ENCODE data around the gene THRB.

The THRB gene

DNA sequence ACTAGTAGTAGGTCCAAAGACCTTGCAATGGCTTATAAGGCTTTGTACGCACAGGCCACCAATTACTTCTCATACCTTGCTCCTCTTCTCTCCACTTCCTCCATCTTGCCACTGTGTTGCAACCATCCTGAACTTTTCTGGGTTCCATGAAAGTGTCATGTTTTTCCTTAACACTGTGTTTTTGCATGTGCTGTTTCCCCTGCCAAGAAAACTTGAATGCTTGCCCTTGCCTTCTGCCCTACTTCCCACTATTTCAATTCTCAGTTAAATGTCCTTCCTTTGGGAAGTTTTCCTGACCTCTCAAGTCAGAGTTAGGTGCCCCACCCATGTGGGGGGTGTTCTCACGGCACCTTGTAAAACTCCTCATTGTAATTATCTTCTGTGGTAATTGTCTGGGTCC, 182.8 kb downstream of the THRB start:
- no peak for DNase-seq (ENCODE audit: low read depth in 2 of 2)

DNA sequence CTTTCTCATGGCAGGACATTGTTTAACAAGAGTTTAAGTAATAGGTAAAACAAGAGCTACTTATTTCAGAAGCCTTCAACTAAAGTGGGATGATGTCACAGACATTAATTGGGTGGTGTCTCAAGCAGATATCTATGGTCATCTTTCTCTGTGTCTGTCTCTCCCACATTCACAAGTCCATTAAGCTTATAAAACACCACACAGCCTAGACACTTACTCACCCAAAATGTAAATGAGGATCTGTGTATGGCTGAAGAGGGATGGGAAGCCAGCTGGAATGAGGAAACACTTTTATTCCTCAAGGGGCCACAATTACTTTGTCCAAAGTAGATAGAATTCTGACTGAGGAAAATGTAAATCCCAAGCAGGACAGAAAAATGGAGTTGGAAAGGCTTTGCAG, 183.8 kb downstream of the THRB start:
- no peak for DNase-seq (ENCODE audit: low read depth in 2 of 2)

DNA sequence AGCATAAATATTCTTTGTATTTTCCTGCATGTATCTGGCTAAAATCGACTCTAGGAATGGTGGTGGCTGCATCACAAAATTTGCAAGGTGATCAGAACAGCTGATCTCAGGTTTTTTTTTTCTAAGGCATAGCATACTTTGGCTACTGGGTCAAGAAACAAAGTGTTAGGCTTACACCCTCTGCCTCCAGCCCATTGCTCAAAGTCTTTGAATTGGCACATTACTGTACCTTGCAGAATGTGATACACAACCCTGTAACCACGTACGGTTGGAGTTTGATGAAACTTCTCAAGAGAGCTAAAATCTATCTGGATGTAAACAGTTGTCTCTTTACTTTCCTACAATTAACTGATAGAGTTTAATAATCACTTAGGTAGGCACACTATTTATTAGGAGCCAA, 188.1 kb downstream of the THRB start:
- no peak for DNase-seq (ENCODE audit: low read depth in 2 of 2)

DNA sequence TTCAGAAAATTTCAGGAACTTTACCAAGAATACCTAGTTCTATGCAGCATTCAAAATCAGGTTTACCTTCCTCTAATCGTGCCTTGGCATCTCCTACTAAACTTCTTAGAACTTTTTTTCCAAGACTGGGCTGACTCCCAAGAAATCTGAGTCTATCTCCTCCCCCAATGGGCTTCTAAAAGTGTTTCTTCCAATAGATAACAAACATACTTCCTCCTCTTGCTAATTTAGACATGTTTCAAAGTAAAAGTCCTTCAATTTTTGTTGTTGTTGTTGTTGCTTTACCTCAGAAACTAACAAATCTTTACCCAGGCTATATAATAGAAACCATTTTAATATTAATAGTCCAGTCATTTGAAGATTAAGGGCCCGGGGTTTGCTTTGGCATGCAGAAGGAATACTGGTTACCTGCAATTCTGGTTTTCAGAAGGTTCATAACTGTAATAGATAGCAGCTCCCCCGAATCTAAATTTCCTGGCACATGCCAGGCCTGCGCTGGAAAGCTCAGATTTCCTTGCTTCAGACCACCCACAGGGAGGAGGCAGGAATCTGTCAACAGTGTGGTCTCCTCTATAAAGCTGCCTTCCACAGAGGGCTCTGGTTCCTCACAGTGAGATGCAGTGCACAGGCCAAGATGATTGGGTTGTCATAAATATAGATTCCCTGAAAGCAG, 188.7 kb downstream of the THRB start:
- DNase-seq (ENCODE audit: low read depth in 2 of 2) = peak in 1 of 2 experiments; percentile 25

DNA sequence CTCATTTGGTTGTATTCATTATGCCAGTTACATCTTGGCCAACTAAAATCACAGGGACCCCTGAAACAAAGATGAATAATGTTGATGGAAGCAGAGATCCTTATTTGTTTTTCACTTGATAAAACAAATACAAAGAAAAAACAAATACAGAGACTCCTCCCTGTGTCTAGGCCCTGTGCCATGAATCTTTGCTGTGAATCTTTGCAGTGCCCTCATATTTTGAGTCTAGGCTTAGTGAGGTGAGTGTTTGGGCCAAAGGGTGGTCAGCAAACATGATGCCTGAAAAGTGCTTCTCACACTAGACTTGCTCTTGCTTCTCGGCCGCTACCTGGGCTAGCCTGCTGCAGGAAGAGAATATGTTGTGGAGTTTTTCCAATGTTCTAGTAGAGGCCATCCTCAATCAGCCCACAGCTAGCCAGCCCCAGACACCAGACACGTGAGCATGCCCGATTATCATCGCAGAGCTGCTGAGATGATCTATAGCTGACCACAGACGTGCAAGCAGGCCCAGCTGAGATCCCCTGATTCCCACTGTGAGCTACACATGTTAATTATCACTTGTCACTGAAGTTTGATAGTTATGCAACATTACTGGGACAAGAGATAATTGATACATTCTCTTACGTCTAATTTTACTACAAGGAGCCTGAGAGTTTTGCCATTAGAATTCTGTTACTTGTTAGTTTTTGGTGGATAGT, 191.4 kb downstream of the THRB start:
- peak; percentile 59 to 64 for DNase-seq (ENCODE audit: low read depth in 2 of 2)

DNA sequence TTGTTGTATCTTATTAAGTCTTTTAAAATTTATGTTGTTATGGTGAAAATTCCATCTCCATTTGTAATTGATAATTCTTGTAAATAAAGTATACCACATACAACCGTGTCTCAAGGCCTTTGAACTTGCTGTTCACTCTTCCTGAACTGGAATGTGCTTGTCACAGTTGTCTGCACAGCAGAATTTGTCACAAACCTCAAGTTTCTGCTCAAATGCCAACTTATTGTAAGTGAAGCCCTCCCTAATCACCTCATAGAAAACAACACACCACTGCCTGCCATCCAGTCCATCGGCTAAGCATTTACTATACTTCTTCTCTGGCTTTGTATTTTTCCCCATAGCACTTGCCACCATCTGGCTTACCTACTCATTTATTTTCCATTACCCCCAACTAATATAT, 192.3 kb downstream of the THRB start:
- DNase-seq (ENCODE audit: low read depth in 2 of 2) = no peak

DNA sequence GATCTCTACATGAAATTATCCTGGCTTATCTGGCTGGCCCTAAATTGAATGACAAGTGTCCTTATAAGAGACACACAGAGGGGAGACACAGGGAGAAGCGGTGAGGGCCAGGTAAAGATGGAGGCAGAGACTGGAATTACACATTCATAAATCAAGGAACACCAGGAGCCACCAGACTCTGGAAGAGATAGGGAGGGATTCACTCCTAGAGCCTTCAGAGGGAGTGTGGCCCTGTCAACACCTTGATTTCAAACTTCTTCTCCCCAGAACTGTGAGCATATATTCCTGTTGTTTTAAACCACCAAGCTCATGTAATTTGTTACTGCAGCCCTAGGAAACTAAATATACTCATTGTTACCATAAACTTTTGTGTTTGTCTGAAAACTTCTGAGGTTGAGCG, 193.7 kb downstream of the THRB start:
- no peak for DNase-seq (ENCODE audit: low read depth in 2 of 2)

DNA sequence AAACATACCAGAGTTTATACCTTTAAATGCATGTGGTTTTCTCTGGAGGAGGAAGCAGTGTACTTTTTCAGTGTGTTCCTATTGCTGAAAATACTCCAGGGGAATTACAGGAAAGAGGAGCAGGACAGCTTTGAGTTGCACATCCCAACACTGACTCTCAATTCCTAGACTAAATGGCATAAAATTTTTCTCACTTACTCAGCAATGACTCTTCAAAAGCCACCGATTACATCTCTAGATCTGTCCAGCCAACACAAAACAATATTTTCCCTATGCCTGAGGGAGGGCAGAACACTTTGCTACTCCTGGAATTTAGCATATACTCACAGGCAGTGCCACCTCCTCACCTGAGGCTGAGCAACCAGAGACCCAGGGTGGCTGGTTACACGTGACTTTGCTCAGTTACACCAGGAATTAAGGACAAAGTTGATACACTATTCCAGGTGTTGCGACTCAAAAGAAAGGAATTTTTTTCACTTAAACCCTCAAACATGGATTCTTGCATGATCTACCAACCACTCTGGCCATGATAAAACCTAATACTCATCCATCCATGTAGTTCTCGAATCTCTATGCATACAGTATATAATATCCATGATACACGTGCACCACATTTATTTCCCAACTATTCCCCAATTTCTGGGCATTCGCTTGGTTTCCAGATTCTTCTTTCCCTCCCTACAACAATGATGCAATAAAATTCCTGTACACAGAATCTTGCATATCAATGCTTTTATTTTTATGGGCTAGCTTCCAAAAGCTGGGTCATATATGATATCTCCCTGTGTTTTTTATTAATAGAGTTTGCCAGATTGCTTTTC, 194.6 kb downstream of the THRB start:
- peak; percentile 87 for DNase-seq (ENCODE audit: low read depth in 2 of 2)

DNA sequence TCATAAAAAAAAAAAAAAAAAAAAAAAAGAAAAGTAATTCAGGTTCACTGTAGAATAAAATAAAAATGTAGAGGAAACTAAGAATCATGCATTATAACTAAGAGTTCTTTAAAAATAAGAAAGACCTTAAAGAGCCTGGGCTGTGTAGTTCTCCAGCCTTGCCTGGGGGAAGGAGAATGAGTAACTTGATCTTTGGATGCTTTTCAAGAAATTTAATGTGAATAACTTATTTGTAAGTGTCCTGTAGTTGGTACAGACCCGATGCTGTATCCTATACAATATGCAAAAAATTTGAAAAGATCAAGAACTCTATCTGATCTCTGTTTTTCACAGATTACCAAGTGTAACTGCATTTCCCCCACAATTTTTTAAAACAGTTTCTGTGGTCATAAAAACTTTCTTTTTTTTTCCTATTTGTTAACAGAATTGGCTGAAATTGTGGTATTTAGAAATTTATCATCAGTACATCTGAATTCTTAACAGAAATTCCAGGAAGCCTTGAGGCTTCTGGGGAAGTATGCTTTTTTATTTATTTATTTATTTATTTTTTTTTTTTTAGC, 195.3 kb downstream of the THRB start:
- DNase-seq (ENCODE audit: low read depth in 2 of 2) = no peak

DNA sequence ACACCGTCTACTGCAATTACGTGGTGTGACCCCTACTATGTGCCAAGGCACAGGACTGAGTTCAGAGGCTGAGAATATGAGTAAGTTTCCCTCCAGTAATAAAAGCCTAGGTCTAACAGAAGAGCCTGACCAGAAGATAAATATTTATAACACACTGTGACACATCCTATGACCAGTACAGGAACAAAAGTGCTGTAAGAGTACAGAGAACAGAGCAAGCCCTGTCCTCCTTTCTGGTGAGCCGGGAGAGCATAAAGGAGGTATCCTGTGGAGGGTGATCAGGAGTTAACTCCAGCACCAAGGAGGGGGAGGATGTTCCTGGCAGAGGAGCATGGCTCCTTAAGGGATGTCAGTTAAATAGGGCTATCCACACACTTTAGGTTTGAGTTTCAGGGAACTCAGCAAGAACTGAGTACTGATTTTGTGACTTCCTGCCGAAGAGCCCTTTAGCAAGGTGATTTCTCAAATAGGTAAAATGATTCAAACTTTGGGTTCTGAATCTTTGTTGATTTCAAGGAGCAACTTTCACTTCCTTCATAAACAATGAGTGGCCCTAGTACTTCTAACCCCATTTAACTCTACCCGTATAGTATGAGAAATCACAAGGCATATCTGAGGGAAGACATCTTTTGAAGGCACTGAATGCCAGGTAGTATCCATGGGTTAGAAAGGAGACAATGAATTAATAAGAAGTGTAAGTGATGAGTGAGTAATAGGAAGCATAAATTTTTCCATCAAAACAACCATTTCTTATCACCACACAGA, 198.0 kb downstream of the THRB start:
- no peak for DNase-seq (ENCODE audit: low read depth in 2 of 2)

DNA sequence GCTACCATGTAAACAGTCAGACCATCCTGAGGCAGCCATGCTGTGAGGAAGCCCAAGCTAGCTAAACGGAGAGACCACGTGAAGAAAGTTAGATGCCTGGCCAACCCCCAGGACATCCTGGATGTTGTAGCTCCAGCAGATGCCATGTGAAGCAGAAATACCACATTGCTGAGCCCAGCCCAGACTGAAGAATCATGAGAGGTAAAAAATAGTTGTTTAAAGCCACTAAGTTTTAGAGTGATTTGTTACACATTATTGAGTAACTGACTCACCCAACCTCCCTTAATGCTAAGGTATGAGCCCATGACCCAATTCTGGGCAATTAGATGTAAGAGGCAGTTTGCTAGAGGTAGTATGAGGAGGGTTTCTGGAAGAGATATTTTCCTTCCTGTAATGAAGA, 200.5 kb downstream of the THRB start:
- no peak for DNase-seq (ENCODE audit: low read depth in 2 of 2)

DNA sequence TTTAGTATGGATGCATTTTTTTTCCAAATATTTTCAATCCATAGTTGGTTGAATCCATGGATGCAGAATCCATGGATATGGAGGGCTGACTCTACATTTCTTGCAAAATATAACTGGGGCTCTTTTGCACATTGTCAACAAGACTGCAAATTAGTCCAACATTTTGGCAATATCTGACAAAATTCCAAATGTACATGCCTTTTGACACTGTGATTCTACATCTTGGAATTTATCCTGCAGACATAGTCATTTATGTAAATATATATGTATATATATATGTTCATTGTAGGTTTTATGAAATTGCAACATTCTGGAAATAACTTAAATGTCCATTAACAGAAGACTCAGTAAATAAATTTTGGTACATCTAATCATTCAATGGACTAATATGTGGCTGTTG, 203.0 kb downstream of the THRB start:
- DNase-seq (ENCODE audit: low read depth in 2 of 2) = peak in 1 of 2 experiments; percentile 41

DNA sequence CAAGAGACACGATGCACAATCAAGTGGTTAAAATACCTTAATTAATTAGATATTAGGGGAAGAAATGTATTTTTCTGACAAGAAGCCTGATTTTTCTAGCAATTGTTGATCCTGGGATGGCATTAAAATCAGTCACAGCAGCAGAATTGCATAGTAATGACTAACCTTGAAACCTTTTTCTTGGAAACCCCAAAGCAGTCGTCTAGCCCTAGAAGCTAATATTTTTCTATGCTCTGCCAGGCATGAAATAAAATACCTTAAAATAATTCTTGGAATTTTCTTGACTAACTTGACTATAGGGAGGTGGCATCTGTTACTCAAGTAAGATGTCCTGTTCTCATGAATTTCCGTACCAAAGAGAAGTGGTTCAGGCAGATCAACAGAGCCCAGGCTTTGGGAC, 204.1 kb downstream of the THRB start:
- DNase-seq (ENCODE audit: low read depth in 2 of 2) = no peak

DNA sequence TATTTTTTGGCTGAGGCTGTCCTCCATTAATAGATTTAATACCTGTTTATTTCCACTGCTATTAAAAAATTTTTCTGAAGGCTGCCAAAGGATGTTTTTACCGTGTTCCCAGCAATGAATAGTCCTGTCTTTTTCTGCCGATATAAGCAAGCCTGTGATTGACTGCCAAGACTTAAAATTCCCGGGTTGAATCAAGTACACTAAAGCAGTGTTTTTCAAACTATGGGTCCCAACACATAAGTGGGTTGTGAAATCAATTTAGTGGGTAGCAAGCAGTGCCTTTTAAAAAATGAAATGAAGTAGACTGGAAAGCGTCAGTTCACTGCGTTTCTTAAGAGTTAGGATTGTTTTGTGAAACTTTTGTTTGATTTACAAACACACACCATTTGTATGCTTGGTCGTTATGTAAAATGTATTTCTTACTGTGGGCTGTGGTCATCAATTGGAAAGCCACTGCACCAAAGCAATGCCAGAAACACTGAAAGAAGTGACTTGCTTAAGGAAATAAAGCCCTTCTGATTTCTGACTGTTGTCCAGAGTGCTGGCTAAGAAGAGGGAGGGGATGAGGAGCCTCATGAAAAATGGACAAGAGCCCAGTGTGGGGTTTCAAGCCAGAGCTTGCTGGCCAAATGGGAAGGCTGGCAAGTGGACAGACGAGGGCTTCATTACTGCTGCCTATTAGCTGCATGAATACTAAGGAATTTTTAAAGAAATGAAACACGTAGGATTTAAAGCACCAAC, 206.0 kb downstream of the THRB start:
- DNase-seq (ENCODE audit: low read depth in 2 of 2) = no peak

DNA sequence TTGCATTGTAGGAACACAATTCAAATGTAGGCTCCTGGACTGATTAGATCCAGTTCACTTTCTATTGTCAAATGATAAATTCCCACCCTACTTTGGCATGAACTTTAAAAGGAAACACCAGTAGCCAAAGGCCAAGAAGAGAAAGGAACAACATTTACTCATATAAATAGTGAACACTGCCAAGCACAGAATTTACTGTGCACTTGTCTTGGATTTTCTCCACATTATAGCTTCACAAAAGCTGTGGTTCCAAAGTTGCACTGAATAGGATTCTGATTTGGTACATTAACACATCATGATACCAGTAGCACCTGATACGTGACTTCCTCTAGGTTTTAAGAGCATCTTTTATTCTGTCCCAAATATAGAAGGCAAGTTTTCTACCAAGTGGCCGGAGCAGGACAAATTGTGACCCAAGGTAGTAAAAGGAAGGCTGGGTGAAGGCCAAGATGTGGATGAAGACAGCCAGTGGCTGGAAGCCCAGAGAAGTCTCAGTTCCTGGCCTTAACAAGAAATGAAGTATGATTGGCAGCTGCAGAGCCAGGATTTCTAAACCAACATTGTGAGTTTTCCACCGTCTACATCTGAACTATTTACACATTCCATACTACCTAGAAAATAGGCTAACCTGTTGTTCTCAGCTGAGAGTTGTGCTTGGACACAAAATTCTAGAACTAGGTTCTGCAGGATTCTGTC, 206.7 kb downstream of the THRB start:
- no peak for DNase-seq (ENCODE audit: low read depth in 2 of 2)

DNA sequence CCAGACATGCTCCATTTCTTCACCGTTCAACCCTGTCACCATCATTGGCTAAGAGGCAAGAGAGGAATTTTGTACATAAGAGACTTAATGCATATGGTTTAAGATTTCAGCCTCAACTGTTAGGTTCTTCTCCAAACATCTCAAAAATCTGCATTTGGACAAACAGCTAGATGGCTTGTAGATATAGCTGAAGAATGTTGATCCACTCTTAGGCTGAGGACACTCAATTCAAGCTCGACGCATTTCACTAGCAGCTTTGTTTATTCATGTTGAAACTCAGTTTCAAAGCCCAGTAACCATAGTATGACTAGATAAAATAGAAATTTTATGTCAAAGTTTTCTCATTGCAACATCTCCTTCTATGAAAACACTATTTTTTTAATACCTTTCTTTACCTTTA, 208.2 kb downstream of the THRB start:
- DNase-seq (ENCODE audit: low read depth in 2 of 2) = no peak

DNA sequence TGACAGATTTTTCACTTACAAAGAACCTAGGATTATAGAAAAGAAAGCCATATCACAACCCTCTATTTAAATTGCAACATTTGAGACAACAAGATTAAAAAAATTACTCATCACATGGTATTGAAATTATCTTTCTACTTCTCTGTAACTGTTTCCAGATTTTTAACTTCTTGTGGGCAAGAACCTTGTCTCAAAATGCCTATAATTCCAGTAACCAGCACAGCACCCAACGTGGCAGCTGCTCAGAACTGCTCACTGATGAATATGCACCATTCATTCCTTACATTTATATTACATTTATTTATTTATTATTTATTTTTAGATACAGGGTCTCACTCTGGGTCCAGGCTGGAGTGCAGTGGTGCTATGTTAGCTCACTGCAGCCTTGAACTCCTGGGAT, 216.1 kb downstream of the THRB start:
- DNase-seq (ENCODE audit: low read depth in 2 of 2) = peak; percentile 49 to 63

DNA sequence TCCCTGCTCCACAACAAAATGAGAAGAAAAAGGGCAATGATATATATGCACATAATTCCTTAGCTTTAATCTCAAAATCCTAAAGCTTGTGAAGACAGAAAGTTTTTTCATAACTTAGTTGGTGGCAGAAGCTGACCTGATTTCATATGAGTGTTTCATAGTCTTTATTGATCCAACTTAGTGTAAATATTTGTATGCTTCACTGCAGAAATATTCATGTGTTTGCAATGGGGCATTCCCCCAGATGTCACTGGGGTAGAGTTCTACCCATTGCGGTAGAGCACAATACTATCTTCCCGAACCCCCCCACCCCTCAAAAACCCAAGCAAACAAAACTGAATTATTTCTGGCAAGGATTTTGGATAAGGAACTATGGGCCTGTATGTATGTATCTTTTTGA, 221.2 kb downstream of the THRB start:
- DNase-seq (ENCODE audit: low read depth in 2 of 2) = no peak

DNA sequence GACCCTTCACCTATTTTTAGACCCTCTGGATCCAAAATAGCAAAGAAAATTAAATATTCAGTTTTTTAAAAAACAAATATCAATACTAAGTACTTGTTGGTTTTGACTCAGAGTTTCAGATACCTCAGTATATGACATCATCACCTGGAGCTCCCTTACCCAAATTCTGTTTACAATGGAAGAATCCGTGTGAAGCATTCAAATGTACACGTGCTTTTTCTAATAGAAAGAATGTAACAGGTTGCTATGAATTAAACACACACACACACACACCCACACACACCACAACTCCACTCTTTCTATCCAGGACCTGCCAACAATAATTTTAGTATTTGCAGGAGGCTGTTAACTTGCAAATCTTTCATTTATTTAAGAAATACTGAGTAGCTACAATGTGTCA, 221.8 kb downstream of the THRB start:
- no peak for DNase-seq (ENCODE audit: low read depth in 2 of 2)

DNA sequence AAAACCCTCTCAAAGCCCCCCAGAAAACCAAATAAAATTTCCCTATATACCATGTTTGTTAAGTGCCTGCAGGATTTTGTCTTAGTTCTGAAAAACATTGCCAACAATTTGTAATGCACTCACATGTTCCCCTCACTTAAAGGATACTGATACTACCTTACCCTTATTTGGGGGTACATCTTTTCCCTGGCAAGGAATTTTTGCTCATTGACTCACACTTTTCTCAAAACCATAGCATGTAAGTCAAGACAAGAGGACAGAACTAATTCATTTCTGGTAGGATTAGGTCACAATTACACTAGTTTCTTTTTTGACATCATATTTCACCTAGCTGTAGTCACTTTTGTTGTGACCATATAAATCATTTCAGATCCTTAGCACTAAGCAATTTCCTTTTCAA, 222.2 kb downstream of the THRB start:
- DNase-seq (ENCODE audit: low read depth in 2 of 2) = no peak
